Neural progenitor cell (in vitro differentiated cells): ENCODE measurements around the gene ESRRG. TPM values are rescaled to one million over a fixed set of nuclear protein-coding genes. Genes with fewer than 3 reads are reported as not detected.
A peak's percentile ranks its signal among the peaks of the same experiment; 100 is the strongest.

Experiments
- DNase-seq: peaks from one replicate; pipeline ENCODE4 v3.0.0-alpha.2; 2016; ENCODE audit warnings: low spot score
- H2AFZ ChIP-seq: fragments of 200-600 bp; sonication (generic); replicated peaks from 2 replicates; pipeline ENCODE4 v1.6.1; 2016; ENCODE audit warnings: antibody characterized with exemption
- H3F3A ChIP-seq: fragments of 200-600 bp; sonication (generic); 2 replicates; pipeline ENCODE4 v1.6.1; 2016; ENCODE audit warnings: antibody characterized with exemption, low read depth
- H3K27ac ChIP-seq: fragments of 200-600 bp; sonication (generic); 2 replicates; pipeline ENCODE4 v1.5.1; 2016; ENCODE audit warnings: mild to moderate bottlenecking
- H3K27me3 ChIP-seq: fragments of 200-600 bp; sonication (generic); 2 replicates; pipeline ENCODE4 v1.6.1; 2016; ENCODE audit warnings: mild to moderate bottlenecking, moderate library complexity
- H3K36me3 ChIP-seq: fragments of 200-600 bp; sonication (generic); 2 replicates; pipeline ENCODE4 v1.5.1; 2016
- H3K4me1 ChIP-seq: fragments of 200-600 bp; sonication (generic); 2 replicates; pipeline ENCODE4 v1.6.1; 2016; ENCODE audit warnings: mixed run types
- H3K4me2 ChIP-seq: fragments of 200-600 bp; sonication (generic); 2 replicates; pipeline ENCODE4 v1.6.1; 2016
- H3K4me3 ChIP-seq: fragments of 200-600 bp; sonication (generic); 2 replicates; pipeline ENCODE4 v1.5.1; 2016
- H3K79me2 ChIP-seq: fragments of 200-600 bp; sonication (generic); 2 replicates; pipeline ENCODE4 v1.6.1; 2016; ENCODE audit warnings: low read depth
- H3K9ac ChIP-seq: fragments of 200-600 bp; sonication (generic); 2 replicates; pipeline ENCODE4 v1.6.1; 2016
- H3K9me3 ChIP-seq: fragments of 200-600 bp; sonication (generic); 2 replicates; pipeline ENCODE4 v1.5.1; 2016; ENCODE audit warnings: low read depth
- H4K20me1 ChIP-seq: fragments of 200-600 bp; sonication (generic); 2 replicates; pipeline ENCODE4 v1.6.1; 2016; ENCODE audit warnings: low read depth
- H3K27ac Mint-ChIP-seq: 3 replicates; pipeline ENCODE4 v1.8.0; 2021; ENCODE audit warnings: mixed read lengths
- H3K27me3 Mint-ChIP-seq: 2 replicates; pipeline ENCODE4 v1.8.0; 2022; ENCODE audit warnings: low read depth, mild to moderate bottlenecking, inconsistent platforms, moderate library complexity, mixed read lengths; ENCODE audit not compliant: insufficient read depth
- H3K36me3 Mint-ChIP-seq: 3 replicates; pipeline ENCODE4 v1.8.0; 2021; ENCODE audit warnings: mixed read lengths
- H3K4me1 Mint-ChIP-seq: 3 replicates; pipeline ENCODE4 v1.8.0; 2021; ENCODE audit warnings: mixed read lengths
- H3K4me3 Mint-ChIP-seq: 3 replicates; pipeline ENCODE4 v1.8.0; 2021; ENCODE audit warnings: mild to moderate bottlenecking, moderate library complexity, mixed read lengths
- H3K9me3 Mint-ChIP-seq: 3 replicates; pipeline ENCODE4 v1.8.0; 2020; ENCODE audit warnings: mixed read lengths
- CTCF ChIP-seq: fragments of 200-600 bp; sonication (generic); IDR thresholded peaks from 2 replicates; pipeline ENCODE4 v1.5.1; 2017; ENCODE audit warnings: antibody characterized with exemption, mild to moderate bottlenecking
- EZH2 ChIP-seq: fragments of 200-600 bp; sonication (generic); IDR thresholded peaks from 2 replicates; pipeline ENCODE4 v1.6.1; 2017; ENCODE audit warnings: antibody characterized with exemption, mild to moderate bottlenecking, moderate library complexity
- EZH2phosphoT487 ChIP-seq: fragments of 200-600 bp; sonication (generic); IDR thresholded peaks from 2 replicates; pipeline ENCODE4 v1.6.1; 2017; ENCODE audit warnings: antibody characterized with exemption
- total RNA-seq: library from RNA; depleted of rRNA; stranded (reverse); fragments of >200 nt; gene quantifications from 2 replicates; pipeline ENCODE4 v1.2.3, GENCODE V29; 2015; ENCODE audit warnings: low replicate concordance

ESRRG gene
- total RNA-seq, 1 donor from 2014 or later: 3.0 TPM

- H3K27me3 ChIP-seq: no peaks in the 10 kb centered on the region
- DNase-seq: no peak
- H3K4me3 ChIP-seq: no peak overlapping the region
- H3K4me2 ChIP-seq: no peak overlapping the region
- H3K9me3 Mint-ChIP-seq: no peaks in the 10 kb centered on the region
- H3K27me3 Mint-ChIP-seq: peaks cover 3% of the 10 kb centered on the region
- TF ChIP-seq EZH2phosphoT487: no peak
- TF ChIP-seq EZH2: no peak
- no peak for TF ChIP-seq CTCF
- H3F3A ChIP-seq: peaks cover 11% of the 10 kb centered on the region
- H3K9me3 ChIP-seq: no peaks in the 10 kb centered on the region
- H3K4me3 Mint-ChIP-seq: no peak overlapping the region
- H3K36me3 Mint-ChIP-seq: no peaks in the 10 kb centered on the region
- H3K79me2 ChIP-seq: no peaks in the 10 kb centered on the region
- H2AFZ ChIP-seq: no peak overlapping the region
- no peaks in the 10 kb centered on the region for H4K20me1 ChIP-seq
- H3K4me1 ChIP-seq: peaks cover 22% of the 10 kb centered on the region
- H3K27ac ChIP-seq: no peak overlapping the region
- no peak overlapping the region for H3K27ac Mint-ChIP-seq
- H3K4me1 Mint-ChIP-seq: peaks cover 21% of the 10 kb centered on the region
- no peak overlapping the region for H3K9ac ChIP-seq
- H3K36me3 ChIP-seq: no peaks in the 10 kb centered on the region
Observed at GRCh38 chr1:216711712-216712111, 11.5 kb downstream of the ESRRG start.

- peaks cover 11% of the 10 kb centered on the region for H3F3A ChIP-seq
- H3K9me3 ChIP-seq: no peaks in the 10 kb centered on the region
- Mint-ChIP-seq H3K4me3 (no peak overlapping the region), H3K36me3 (no peaks in the 10 kb centered on the region), H3K27me3 (peaks cover 3% of the 10 kb centered on the region), H3K9me3 (no peaks in the 10 kb centered on the region), H3K27ac (peak overlapping the region; percentile 54), H3K4me1 (peaks cover 29% of the 10 kb centered on the region)
- H3K4me2 ChIP-seq: peak overlapping the region; percentile 59
- peaks cover 31% of the 10 kb centered on the region for H3K4me1 ChIP-seq
- H3K4me3 ChIP-seq: no peak overlapping the region
- H4K20me1 ChIP-seq: no peaks in the 10 kb centered on the region
- no peaks in the 10 kb centered on the region for H3K36me3 ChIP-seq
- no peak for TF ChIP-seq CTCF
- TF ChIP-seq EZH2: no peak
- no peak for TF ChIP-seq EZH2phosphoT487
- DNase-seq: no peak
- no peaks in the 10 kb centered on the region for H3K27me3 ChIP-seq
- H3K9ac ChIP-seq: no peak overlapping the region
- no peak overlapping the region for H3K27ac ChIP-seq
- no peak overlapping the region for H2AFZ ChIP-seq
- H3K79me2 ChIP-seq: no peaks in the 10 kb centered on the region
Observed at GRCh38 chr1:216710598-216711333, 12.5 kb downstream of the ESRRG start.

- no peaks in the 10 kb centered on the region for H3K9me3 Mint-ChIP-seq
- peaks cover 3% of the 10 kb centered on the region for H3K27me3 Mint-ChIP-seq
- H2AFZ ChIP-seq: no peak overlapping the region
- H3K9me3 ChIP-seq: no peaks in the 10 kb centered on the region
- H3K4me3 Mint-ChIP-seq: no peak overlapping the region
- no peaks in the 10 kb centered on the region for H3K36me3 Mint-ChIP-seq
- H3K27ac Mint-ChIP-seq: no peak overlapping the region
- H3K4me1 Mint-ChIP-seq: peaks cover 32% of the 10 kb centered on the region
- H3K4me2 ChIP-seq: peak overlapping the region; percentile 59
- peak; percentile 51 for DNase-seq
- H3K27me3 ChIP-seq: no peaks in the 10 kb centered on the region
- no peak overlapping the region for H3K4me3 ChIP-seq
- H3K4me1 ChIP-seq: peaks cover 38% of the 10 kb centered on the region
- no peaks in the 10 kb centered on the region for H4K20me1 ChIP-seq
- no peak overlapping the region for H3K9ac ChIP-seq
- no peaks in the 10 kb centered on the region for H3K79me2 ChIP-seq
- TF ChIP-seq CTCF (no peak), EZH2 (no peak), EZH2phosphoT487 (no peak)
- H3K27ac ChIP-seq: no peak overlapping the region
- H3F3A ChIP-seq: peaks cover 11% of the 10 kb centered on the region
- H3K36me3 ChIP-seq: no peaks in the 10 kb centered on the region
Observed at GRCh38 chr1:216710055-216710454, 13.2 kb downstream of the ESRRG start.
